ENCODE results near the gene NBAS. TPM values are rescaled to one million over a fixed set of nuclear protein-coding genes. Genes with fewer than 3 reads are reported as not detected.

NBAS gene
- polyA plus RNA-seq, 2 of the 4 experiments (the other 2 are of a cell fraction) = 16.7 to 34.9 TPM

DNA sequence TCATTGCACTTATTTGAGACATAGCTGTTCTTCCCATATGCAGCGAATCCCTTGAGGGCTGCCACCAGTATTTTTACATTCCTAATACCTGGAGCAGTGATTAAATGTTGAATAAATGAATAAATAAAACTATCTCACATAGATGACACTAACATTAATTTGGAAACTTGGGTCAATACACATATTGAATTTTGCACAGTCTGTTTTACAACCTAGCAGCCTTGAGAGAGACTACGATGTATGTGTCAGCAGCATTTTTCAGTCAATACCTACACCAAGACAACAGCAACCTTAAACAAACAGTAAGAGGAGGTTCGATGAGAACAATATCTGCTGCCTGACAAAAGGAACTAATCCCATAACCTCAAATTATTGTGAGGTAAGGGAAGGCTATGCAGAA is 53.4 kb downstream of the NBAS start:
- DNase-seq (ENCODE audit: low read depth in 1 of 2, low spot score in 1 of 2) = no peak
- Histone ChIP-seq H3K4me2 (no peak overlapping the region), H3K4me1 (no peaks in the 10 kb centered on the region), H3K4me3 (no peak overlapping the region), H3K9me3 (no peaks in the 10 kb centered on the region), H3K27ac (no peak overlapping the region)
- POLR2A ChIA-PET = no interaction called here
- CTCF ChIA-PET = interaction anchor here (0.7 to 1.4 kb wide), 2 partner anchors 63 to 70 kb away, joined by 3 read pairs; no protein-coding TSS in a partner anchor
- TF ChIP-seq SMC3 (IDR thresholded peaks at IDR 0.05) = no peak
- no peak for TF ChIP-seq RCOR1 (IDR thresholded peaks at IDR 0.05; ENCODE audit: low read depth, low read length)
- 86% methylated on average over 3 of the region's 3 CpGs for WGBS (ENCODE audit: missing lambda C conversion rate)
- FAIRE-seq = no peak
- ATAC-seq = no peak

DNA sequence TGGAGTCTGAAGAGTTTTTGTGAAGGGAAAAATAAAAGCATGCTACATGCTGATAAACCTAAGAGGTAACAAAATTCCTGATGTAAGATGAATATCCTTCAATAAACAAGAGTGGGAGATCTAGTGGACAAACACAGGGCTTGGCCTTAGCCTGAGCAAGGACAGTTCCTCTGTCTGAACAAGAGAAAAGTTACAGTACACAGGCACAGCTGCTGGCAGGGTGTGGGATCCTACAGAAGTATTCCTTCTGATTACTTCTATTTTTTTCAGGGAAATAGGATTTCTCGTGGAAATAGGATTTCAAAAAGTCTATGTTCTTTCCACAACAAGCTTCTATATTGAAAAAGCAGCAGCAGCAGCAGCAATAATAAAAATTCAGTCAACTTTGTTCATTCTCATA is 54.1 kb downstream of the NBAS start:
- H3K9me3 ChIP-seq = no peaks in the 10 kb centered on the region
- H3K4me2 ChIP-seq = no peak overlapping the region
- TF ChIP-seq CEBPB (IDR thresholded peaks at IDR 0.05) = no peak
- no peak for TF ChIP-seq PHF8 (IDR thresholded peaks at IDR 0.05; ENCODE audit: borderline replicate concordance, low read depth)
- TF ChIP-seq, protein P1, sequence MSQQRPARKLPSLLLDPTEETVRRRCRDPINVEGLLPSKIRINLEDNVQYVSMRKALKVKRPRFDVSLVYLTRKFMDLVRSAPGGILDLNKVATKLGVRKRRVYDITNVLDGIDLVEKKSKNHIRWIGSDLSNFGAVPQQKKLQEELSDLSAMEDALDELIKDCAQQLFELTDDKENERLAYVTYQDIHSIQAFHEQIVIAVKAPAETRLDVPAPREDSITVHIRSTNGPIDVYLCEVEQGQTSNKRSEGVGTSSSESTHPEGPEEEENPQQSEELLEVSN (IDR thresholded peaks at IDR 0.05; ENCODE audit: borderline replicate concordance, low read depth) = no peak
- TF ChIP-seq ESRRA (IDR thresholded peaks at IDR 0.05; ENCODE audit: borderline replicate concordance, low read length) = no peak
- TF ChIP-seq, protein P2, sequence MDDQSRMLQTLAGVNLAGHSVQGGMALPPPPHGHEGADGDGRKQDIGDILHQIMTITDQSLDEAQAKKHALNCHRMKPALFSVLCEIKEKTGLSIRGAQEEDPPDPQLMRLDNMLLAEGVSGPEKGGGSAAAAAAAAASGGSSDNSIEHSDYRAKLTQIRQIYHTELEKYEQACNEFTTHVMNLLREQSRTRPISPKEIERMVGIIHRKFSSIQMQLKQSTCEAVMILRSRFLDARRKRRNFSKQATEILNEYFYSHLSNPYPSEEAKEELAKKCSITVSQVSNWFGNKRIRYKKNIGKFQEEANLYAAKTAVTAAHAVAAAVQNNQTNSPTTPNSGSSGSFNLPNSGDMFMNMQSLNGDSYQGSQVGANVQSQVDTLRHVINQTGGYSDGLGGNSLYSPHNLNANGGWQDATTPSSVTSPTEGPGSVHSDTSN (IDR thresholded peaks at IDR 0.05) = no peak
- TF ChIP-seq POLR2AphosphoS2 (conservative IDR thresholded peaks at IDR 0.05; ENCODE audit: low read length) = no peak
- no peak for TF ChIP-seq EHF (CRISPR knock-in tag; IDR thresholded peaks at IDR 0.05)
- TF ChIP-seq NFE2L2 (conservative IDR thresholded peaks at IDR 0.05; ENCODE audit: low read length) = no peak
- TF ChIP-seq TP53 (CRISPR knock-in tag; IDR thresholded peaks at IDR 0.05) = no peak
- TF ChIP-seq, protein P3, sequence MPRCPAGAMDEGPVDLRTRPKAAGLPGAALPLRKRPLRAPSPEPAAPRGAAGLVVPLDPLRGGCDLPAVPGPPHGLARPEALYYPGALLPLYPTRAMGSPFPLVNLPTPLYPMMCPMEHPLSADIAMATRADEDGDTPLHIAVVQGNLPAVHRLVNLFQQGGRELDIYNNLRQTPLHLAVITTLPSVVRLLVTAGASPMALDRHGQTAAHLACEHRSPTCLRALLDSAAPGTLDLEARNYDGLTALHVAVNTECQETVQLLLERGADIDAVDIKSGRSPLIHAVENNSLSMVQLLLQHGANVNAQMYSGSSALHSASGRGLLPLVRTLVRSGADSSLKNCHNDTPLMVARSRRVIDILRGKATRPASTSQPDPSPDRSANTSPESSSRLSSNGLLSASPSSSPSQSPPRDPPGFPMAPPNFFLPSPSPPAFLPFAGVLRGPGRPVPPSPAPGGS (IDR thresholded peaks at IDR 0.05) = no peak
- no peak for TF ChIP-seq GATA3 (IDR thresholded peaks at IDR 0.05; ENCODE audit: borderline replicate concordance)
- TF ChIP-seq HDAC2 (IDR thresholded peaks at IDR 0.05) = no peak
- no peak for TF ChIP-seq CHD2 (IDR thresholded peaks at IDR 0.05; ENCODE audit: low read length, partially characterized antibody)
- TF ChIP-seq JUN (IDR thresholded peaks at IDR 0.05) = no peak
- TF ChIP-seq EP300 (IDR thresholded peaks at IDR 0.05) = no peak
- no peak for TF ChIP-seq TFCP2L1 (CRISPR knock-in tag; IDR thresholded peaks at IDR 0.05)
- 70% methylated on average over 1 of the region's 1 CpG for WGBS (ENCODE audit: missing lambda C conversion rate)
- FAIRE-seq (no peak), DNase-seq (ENCODE audit: low read depth in 1 of 2, low spot score in 1 of 2) (no peak), ATAC-seq (no peak)
- H3K4me1 ChIP-seq = no peaks in the 10 kb centered on the region
- no peak overlapping the region for H3K27ac ChIP-seq
- ChIA-PET POLR2A (no interaction called here), CTCF (interaction anchor here (0.8 to 1.4 kb wide), 2 partner anchors 18 to 70 kb away, joined by 3 to 4 read pairs; no protein-coding TSS in a partner anchor)
- no peak overlapping the region for H3K4me3 ChIP-seq

DNA sequence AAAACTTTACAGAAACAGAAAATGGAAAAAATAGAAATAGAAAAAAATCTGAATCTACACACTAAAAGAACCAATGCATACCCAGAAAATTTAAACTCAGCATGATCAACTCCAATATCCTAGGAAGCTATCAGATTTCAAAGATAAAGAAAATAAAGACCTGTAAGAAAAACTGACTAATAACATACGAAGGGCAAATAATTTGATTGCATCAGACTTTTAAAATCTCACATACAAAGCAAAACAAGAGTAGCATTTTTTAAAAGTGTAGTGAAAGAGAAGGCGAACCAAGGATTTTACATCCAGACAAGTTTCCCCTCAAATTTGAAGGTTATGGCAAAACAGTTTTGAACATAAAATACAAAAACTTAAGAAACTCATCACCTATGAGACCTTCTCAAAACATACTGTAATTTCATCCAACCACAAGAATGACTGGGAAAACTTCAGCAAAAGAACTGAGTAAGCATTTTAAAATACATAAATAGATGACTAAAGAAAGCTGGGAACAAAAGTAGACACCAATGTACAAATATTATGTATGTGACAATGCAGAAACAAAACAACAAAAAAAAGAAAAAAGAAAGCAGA is 54.8 kb downstream of the NBAS start:
- H3K4me2 ChIP-seq = no peak overlapping the region
- peak; percentile 79 for TF ChIP-seq MAFK (IDR thresholded peaks at IDR 0.05; ENCODE audit: partially characterized antibody)
- TF ChIP-seq JUNB (IDR thresholded peaks at IDR 0.05) = no peak
- TF ChIP-seq EHF (CRISPR knock-in tag; IDR thresholded peaks at IDR 0.05) = no peak
- CTCF ChIA-PET = interaction anchor here (0.8 to 1.4 kb wide), 2 partner anchors 18 to 71 kb away, joined by 3 to 4 read pairs; no protein-coding TSS in a partner anchor
- H3K27ac ChIP-seq = no peak overlapping the region
- WGBS (ENCODE audit: missing lambda C conversion rate) = 73% methylated on average over 2 of the region's 2 CpGs
- no peak overlapping the region for H3K4me3 ChIP-seq
- H3K4me1 ChIP-seq = no peaks in the 10 kb centered on the region
- ATAC-seq = no peak
- H3K9me3 ChIP-seq = no peaks in the 10 kb centered on the region
- FAIRE-seq = peak; percentile 13
- POLR2A ChIA-PET = no interaction called here
- DNase-seq (ENCODE audit: low read depth in 1 of 2, low spot score in 1 of 2) = no peak

Data from A549 (cell line).